GM19240 (cell line): ENCODE measurements around the gene LRRC74A.
"Not testable (repeated sequence)": the region's sequence is repeated elsewhere in the genome, so short reads cannot be mapped to it uniquely, and the experiment has no call there.

Experiments
- DNase-seq: peaks from one replicate; pipeline ENCODE4 v3.0.0; 2011; ENCODE audit warnings: low spot score; ENCODE audit not compliant: insufficient read length

Gene LRRC74A

GRCh38 chr14:76884394-76884793, 58.2 kb downstream of the LRRC74A start:
- no peak for DNase-seq

DNA sequence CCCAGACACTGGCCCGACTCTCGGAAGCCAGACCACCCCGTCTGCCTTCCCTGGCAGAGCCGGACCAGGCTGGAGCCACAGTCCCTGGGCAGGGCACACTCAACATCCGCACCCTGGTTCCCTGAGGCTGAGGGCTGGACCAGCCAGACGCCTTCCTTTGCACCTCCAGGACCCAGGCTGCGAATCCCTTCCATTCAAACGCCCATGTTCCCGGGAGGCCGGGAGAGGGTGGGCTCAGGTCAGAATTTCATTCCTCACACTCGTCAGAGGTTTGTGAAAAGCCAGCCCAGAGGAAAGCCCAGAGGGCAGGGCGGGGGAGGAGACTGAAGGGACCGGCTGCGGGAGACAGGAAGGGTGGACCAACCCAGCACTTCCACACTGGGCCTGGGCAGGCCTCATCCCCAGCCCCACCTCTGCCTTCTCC, 58.7 kb downstream of the LRRC74A start:
- no peak for DNase-seq

GRCh38 chr14:76887191-76887590, 61.0 kb downstream of the LRRC74A start:
- DNase-seq, result no peak

DNA sequence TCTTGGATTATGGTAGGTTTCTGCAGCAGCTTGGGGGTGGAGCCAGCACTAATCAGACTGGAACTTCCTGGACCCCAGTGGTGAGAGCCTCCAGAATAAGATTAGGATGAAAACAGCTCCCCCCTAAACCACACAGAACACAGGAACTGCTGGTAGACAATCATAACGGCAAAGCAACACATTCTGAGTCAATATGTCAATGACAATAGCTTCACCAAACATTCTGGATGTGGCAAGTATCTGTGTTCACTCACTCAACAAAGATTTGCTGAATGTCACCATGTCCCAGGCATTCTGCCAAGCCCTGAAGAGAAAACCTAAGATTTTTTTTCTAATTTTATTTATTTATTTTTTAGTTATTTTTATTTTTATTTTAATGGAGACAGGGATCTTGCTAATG, 65.2 kb downstream of the LRRC74A start:
- no peak for DNase-seq

GRCh38 chr14:76894308-76894707, 68.1 kb downstream of the LRRC74A start:
- DNase-seq, result no peak

GRCh38 chr14:76898006-76898405, 71.8 kb downstream of the LRRC74A start:
- not testable (repeated sequence) for DNase-seq

DNA sequence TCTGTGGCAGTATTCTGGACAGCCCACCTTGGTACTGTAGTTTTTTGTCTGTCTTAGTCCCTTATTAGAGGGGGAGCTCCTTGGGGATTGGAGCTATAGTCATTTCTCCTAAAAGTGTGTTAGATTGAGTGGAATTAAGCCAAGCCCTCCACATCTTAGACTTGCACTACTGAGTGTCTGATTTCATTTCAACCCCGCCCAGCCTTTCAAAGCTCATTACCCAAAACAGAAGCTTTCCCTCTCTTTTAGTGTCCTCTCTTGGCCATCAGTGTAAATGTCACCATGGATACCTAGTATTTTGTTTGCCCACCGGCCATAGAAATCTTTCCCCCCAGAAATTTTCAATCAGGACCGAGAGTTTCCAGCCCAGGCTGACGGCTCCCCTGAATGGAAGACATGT, 74.5 kb downstream of the LRRC74A start:
- no peak for DNase-seq

DNA sequence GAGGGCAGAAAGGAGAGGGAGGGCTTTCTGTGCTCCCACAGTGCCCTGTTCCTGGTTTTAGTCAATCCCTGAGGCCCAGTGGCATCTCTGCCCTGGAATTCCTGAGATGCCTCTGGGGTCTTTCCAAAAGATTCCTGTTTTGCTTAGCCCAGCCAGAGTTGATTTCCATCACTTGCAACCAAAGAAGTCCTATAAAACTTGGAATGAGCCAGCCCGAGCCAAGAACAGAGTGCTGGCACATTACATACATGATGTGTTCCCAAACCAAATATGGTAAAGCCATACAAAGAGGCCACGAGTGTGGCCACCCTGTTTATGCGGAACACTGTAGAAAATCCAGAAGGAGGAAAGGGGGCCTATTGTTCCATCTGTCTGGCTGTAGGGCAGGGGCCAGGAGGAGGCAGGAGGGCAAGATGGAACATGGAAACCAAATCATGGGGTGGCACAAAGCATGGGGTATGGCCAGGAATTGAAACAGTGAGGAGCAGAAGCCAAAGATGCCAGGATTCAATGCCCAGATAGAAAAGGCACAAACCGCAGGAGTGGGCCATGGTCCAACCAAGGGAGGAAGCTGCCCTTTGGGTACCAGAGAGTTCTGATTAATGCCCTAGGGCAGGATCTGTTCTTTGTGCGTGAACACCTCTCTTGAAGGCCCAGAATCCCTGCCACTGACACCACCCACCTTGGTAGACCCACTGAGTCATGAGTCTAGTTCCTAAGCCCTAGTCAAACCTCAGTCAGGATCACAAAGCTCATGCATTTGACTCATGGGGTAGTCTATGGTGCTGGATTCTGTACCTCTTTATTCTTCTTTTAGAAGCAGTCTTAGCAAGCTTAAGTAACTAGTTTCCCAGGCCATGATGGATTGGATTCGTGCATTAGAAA, 75.2 kb downstream of the LRRC74A start:
- no peak for DNase-seq

DNA sequence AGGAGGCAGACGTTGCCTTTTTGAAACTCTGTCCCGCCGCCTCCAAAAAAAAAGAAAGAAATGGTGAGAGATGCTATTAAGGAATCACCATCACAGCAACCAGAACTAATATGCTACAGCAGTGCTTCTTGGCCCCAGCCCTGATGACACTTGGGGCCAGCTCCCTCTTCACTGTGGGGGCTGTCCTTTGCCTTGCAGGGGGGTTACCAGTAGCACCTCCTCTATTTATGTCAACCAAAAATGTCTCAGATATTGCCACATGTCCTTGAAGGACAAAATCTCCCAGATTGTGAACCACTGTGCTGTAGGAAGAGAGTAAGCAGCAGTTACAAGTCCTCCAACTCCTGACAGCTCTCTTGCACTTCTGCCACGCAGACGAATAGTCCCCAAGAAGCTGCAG, 76.4 kb downstream of the LRRC74A start:
- DNase-seq, result no peak

DNA sequence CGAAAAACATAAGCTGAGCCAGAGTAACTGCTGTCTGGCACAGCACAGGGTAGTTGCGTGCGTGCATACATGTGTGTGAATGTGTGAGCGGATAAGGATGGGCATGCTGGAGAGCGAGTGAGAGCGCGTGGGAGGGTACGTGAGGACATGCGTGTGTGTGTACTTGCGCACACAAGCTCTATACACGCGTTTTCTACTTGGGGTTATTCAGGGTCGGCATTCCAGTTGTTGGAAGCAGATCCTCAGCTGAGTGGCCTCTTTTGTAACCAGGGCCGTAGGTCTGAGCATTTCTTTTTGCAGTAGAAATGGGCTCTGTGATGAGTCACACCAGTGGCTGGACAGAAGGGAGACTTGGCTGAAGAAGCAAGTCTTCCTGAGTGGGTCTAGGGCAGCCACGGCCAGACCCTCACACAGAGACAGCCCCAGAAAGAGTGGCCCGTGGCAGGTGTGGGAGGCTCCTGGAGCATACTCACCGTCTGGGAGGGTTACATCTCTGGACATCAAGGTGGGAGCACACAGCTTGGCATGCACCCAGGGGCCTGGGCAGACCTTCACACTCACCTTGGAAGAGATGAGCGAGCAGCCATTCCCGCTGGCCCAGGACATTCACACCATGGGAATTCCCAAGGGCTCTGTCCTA, 78.0 kb downstream of the LRRC74A start:
- DNase-seq, result no peak

DNA sequence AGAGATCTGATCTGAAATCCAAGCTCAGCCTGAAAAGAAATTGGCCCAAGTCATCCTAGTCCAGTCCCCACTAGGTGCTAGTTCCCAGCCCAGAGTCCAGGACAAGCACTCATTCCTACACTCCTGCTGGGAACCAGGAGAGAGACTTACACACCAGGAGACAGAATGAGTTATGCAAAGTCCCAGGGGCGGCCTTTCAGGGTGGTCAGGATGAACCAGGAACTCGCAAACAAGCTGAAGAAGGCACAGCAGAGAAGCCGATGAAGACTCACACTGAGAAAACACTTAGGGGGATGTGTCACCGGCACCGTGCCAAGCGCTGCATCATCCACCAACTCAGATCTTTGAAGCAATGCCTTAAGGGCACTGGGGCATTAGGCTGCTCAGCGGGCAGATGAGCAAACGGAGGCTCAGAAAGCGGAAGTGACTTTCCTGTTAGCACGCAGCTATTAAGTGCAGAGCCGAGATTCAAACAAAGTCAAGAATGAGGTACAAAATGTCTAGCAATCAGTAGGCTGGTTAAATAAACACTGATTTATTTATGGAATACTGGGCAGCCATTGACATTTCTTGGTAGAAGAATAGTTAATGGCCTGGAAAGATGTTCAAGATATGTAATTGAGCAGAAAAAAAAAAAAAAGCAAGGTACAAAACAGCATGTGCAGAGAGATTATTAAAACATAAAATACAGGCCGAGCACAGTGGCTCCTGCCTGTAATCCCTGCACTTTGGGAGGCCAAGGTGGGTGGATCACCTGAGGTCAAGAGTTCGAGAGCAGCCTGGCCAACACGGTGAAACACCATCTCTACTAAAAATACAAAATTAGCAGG, 78.7 kb downstream of the LRRC74A start:
- DNase-seq, result peak; percentile 60

- DNase-seq, result no peak
Measured at GRCh38 chr14:76908834-76909233, 82.6 kb downstream of the LRRC74A start.

GRCh38 chr14:76909266-76909665, 83.1 kb downstream of the LRRC74A start:
- DNase-seq, result no peak

DNA sequence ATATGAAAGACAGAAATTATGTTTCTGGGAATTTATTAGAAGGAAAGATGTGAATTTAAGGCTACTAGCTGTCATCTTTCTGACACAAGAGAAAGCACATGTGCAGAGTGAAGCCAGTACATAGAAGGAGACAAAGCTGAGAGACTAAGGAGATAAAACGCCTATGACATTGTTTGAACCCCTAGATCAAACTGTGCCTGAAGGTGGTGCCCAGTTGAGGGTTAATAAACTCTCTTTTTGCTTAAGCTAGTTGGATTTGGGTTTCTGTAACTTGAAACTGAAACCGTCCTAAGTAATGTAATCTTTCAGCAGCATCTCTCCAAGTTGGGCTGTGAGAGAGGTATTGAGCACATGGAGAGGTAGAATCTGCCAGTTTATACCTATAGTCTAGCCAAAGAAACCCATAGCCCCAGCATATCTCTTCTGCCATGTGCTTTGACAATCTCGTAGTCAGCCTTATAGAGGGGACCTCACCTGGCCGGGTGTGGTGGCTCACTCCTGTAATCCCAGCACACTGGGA, 84.2 kb downstream of the LRRC74A start:
- DNase-seq, result no peak

DNA sequence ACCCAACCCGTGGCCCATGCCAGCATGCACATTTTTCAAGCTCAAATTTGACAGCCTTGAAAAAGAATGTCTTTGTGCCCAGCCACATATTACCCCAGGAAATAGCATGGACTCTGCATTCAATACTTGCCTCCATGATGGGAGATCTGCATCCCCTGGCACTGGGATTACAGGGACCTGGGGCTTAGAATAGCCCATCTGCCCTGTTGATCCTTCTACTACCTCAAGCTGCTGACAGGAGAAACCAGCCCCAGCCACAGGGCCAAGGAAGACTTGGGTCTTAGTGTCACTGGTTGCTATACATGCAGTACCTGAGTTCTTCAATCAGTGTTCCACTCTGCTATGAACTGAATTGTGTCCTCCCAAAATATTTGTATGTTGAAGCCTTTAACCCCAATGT, 85.3 kb downstream of the LRRC74A start:
- DNase-seq, result no peak

DNA sequence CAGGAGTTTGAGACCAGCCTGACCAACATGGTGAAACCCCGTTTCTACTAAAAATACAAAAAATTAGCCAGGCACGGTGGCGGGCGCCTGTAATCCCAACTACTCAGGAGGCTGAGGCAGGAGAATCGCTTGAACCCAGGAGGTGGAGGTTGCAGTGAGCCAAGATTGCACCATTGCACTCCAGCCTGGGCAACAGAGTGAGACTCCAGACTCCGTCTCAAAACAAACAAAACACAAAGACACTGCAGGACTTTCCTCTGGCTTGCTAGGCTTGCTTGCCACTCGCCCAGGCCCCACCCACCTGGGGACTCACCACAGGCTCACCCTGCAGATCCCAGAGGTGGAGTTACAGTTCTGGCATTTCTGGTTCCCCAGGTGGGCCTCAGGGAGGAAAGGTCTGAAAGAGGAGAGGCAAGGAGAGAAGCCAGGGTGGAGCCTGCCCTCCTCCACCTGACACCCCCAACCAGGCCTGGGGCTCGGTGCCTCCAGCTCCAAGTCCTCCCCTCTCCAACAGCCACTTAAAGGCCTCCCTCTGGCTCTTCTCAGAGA, 88.4 kb downstream of the LRRC74A start:
- not testable (repeated sequence) for DNase-seq

DNA sequence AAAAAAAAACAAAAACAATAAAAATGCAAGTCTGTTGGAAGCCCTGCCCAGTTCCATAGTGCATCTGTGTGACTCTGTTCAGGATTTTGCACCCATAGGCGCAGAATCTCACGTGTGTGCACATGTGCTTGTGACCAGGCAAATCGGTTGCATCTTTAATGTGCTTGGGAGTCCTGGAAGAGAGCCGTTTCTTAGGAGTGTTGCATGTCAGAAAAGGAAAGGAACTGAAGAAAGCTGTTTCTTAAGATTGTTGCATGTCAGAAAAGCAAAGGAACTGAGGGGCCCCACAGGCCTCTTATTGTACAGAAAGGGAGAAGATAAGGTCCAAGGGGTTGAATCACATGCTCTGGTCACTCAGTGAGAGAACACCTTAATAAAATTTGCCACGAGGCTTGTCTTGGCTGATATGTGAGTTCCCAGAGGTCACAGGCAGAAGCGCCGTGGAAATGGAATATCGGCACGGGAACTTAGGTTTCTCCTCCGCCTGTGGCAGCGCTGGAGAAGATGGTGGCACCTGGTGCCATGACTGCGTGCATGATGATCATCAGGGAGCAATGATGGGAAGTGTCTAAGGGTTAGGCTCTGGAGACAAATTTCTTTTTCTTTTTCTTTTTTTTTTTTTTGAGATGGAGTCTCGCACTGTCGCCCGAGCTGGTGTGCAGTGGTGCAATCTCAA, 90.0 kb downstream of the LRRC74A start:
- DNase-seq, result no peak

DNA sequence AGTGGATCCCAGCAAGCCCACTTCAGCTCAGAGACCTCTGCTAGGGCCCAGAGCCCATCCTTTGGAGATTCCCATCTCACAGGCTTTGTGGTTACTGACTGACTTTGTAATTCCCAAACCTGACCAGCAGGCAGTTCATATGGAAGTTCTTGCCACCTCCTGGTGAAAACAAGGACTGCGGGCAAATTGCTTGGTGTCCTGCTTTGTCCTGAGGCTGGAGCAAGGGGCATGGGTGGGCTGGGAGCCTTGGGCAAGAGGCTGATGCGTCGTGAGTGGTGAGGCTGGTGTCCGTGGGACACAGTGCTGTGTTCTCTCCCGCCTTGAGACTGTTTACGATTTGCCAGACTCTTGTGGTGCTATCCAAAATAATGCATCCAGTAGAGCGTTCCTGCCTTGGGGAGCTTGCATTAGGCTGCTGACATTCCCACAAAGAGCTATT, 91.0 kb downstream of the LRRC74A start:
- no peak for DNase-seq

DNA sequence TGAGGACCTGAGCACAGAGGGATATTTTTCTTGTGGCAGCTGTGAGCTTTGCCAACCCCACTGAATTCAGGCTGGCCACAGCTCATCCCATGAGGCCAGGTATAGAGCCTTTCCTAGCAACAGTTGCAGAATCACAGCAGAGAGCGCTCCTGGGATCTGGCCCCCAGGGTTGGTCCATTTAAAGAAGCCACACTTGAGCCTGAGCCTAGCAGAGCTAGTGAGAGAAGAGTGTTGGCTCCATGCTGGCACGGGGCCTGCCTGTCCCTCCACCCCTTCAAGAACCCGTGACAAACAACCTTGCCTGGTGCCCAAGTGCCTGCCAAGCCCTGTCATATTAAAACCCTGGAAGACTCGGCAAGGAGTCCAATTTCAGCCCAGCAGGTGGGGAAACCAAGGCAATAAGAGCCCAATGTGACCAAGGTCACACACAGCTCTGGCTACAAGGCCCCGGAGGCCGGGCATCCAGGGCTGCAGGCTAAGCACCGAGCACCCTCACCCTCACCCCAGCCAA, 91.6 kb downstream of the LRRC74A start:
- no peak for DNase-seq

- DNase-seq, result no peak
Measured at GRCh38 chr14:76918256-76918781, 92.1 kb downstream of the LRRC74A start.
